Endothelial cell of umbilical vein (primary cell): ENCODE measurements around the gene RAB44.

Experiments used
- EZH2 ChIP-seq: IDR thresholded peaks from 2 replicates; pipeline ENCODE4 v1.6.1; 2012; ENCODE audit warnings: borderline replicate concordance, low read depth, mild to moderate bottlenecking, moderate library complexity, low read length, inconsistent platforms; ENCODE audit not compliant: severe bottlenecking
- FOS ChIP-seq: IDR thresholded peaks from 2 replicates; pipeline ENCODE4 v1.6.1; 2011; ENCODE audit warnings: mild to moderate bottlenecking, low read length, moderate library complexity, borderline replicate concordance; ENCODE audit not compliant: insufficient read depth
- MAX ChIP-seq: IDR thresholded peaks from 2 replicates; pipeline ENCODE4 v1.6.1; 2011; ENCODE audit not compliant: insufficient read depth, insufficient read length
- POLR2A ChIP-seq: IDR thresholded peaks from 2 replicates; pipeline ENCODE4 v1.6.1; 2012; ENCODE audit warnings: low read depth, mild to moderate bottlenecking, control low read depth, low read length
- POLR2AphosphoS5 ChIP-seq: IDR thresholded peaks from 2 replicates; pipeline ENCODE4 v1.6.1; 2012; ENCODE audit warnings: low read depth, mild to moderate bottlenecking, control low read depth, low read length, moderate library complexity; ENCODE audit not compliant: insufficient read depth
- TF ChIP-seq, protein P1 (sequence below), 2 donors: IDR thresholded peaks; 1 replicate in 1 of 2; 2 replicates in 1 of 2; pipeline ENCODE4 v1.5.1; 2011; ENCODE audit warnings: low read length in 2 of 2, mild to moderate bottlenecking in 2 of 2, moderate library complexity in 2 of 2, control low read depth in 1 of 2, inconsistent platforms in 1 of 2, low read depth in 1 of 2; ENCODE audit not compliant: insufficient read depth in 1 of 2; ENCODE audit errors: extremely low read depth in 1 of 2

GRCh38 chr6:36751833-36752186 is 54.2 kb downstream of the RAB44 start:
- TF ChIP-seq, protein P1, sequence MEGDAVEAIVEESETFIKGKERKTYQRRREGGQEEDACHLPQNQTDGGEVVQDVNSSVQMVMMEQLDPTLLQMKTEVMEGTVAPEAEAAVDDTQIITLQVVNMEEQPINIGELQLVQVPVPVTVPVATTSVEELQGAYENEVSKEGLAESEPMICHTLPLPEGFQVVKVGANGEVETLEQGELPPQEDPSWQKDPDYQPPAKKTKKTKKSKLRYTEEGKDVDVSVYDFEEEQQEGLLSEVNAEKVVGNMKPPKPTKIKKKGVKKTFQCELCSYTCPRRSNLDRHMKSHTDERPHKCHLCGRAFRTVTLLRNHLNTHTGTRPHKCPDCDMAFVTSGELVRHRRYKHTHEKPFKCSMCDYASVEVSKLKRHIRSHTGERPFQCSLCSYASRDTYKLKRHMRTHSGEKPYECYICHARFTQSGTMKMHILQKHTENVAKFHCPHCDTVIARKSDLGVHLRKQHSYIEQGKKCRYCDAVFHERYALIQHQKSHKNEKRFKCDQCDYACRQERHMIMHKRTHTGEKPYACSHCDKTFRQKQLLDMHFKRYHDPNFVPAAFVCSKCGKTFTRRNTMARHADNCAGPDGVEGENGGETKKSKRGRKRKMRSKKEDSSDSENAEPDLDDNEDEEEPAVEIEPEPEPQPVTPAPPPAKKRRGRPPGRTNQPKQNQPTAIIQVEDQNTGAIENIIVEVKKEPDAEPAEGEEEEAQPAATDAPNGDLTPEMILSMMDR (IDR thresholded peaks at IDR 0.05; ENCODE audit: extremely low read depth in 1 of 2, insufficient read depth in 1 of 2, low read depth in 1 of 2, low read length in 2 of 2) = no peak
- TF ChIP-seq POLR2AphosphoS5 = no peak
- no peak for TF ChIP-seq FOS
- no peak for TF ChIP-seq POLR2A
- no peak for TF ChIP-seq EZH2
- TF ChIP-seq MAX = no peak
